HepG2 (cell line): ENCODE measurements around the gene CLEC2D. TPM values are rescaled to one million over a fixed set of nuclear protein-coding genes. Genes with fewer than 3 reads are reported as not detected.

ENCODE experiments used
- ATAC-seq: fragments of 200-7000 bp; cut with Tn5 transposase; 3 replicates; pipeline ENCODE4 v1.9.1; 2020; ENCODE audit warnings: mild to moderate bottlenecking, moderate library complexity
- BruUV-seq: library from RNA; stranded (reverse); fragments of 400-500 nt; replicated peaks from 2 replicates; lab custom pipeline; 2021; lab: Mats Ljungman, UMichigan
- CTCF ChIA-PET: fragments of 300-600 bp; formaldehyde crosslinking; extraction: SDS; loops from one replicate; lab custom pipeline; 2021; ENCODE audit warnings: low total read pairs, inconsistent platforms, low intra/inter-chr PET ratio; lab: Yijun Ruan, JAX
- POLR2A ChIA-PET: fragments of 350-600 bp; sonication (Branson Sonifier 250); formaldehyde crosslinking; loops from one replicate; lab custom pipeline; 2020; ENCODE audit warnings: antibody characterized with exemption, inconsistent platforms; lab: Yijun Ruan, JAX
- DNase-seq: peaks from one replicate; pipeline ENCODE4 v3.0.0-alpha.2; 2015; ENCODE audit warnings: low spot score
- FAIRE-seq: peaks from 3 replicates; lab custom pipeline; 2011; peaks lifted over from hg19 to GRCh38; lab: Jason Lieb, UNC
- H2AFZ ChIP-seq: one replicate; pipeline ENCODE4 v1.6.1; 2011; ENCODE audit warnings: low read length, inconsistent platforms
- H3K27ac ChIP-seq: fragments of 300-600 bp; 3 replicates; pipeline ENCODE4 v1.8.0; 2011; ENCODE audit warnings: mixed run types, mild to moderate bottlenecking, mixed read lengths, low read length, inconsistent platforms; ENCODE audit not compliant: insufficient read depth; ENCODE audit errors: extremely low read length
- H3K27me3 ChIP-seq, 2 experiments: fragments of 200-600 bp in 1 of 2; 2 replicates in 1 of 2; 3 replicates in 1 of 2; pipeline versions ENCODE4 v1.6.0 to v1.8.0; 2011; ENCODE audit warnings: low read length in 2 of 2, mild to moderate bottlenecking in 2 of 2, moderate library complexity in 2 of 2, inconsistent platforms in 1 of 2; ENCODE audit not compliant: insufficient read depth in 2 of 2, control insufficient read depth in 1 of 2
- H3K36me3 ChIP-seq, 2 experiments: fragments of 200-600 bp in 1 of 2; replicated peaks in 1 of 2; 2 replicates in 1 of 2; 3 replicates in 1 of 2; pipeline versions ENCODE4 v1.5.1 to v1.8.0; 2011; ENCODE audit warnings: low read length in 2 of 2, inconsistent platforms in 1 of 2; ENCODE audit not compliant: insufficient read depth in 2 of 2, control insufficient read depth in 1 of 2
- H3K4me1 ChIP-seq: 2 replicates; pipeline ENCODE4 v1.5.1; 2012; ENCODE audit warnings: low read length, inconsistent platforms; ENCODE audit not compliant: insufficient read depth
- H3K4me2 ChIP-seq: 2 replicates; pipeline ENCODE4 v1.6.0; 2011; ENCODE audit warnings: low read depth, low read length, inconsistent platforms
- H3K4me3 ChIP-seq, 3 experiments: fragments of 200-600 bp in 1 of 3; sonication (generic), shearing (Covaris generic) in 1 of 3; replicated peaks in 1 of 3; 2 replicates each; pipeline ENCODE4 v1.5.1; 2011 to 2016; ENCODE audit warnings: low read length in 3 of 3, inconsistent platforms in 2 of 3, low read depth in 2 of 3, mild to moderate bottlenecking in 2 of 3, control low read depth in 1 of 3, mixed read lengths in 1 of 3; ENCODE audit not compliant: insufficient read depth in 1 of 3
- H3K79me2 ChIP-seq: one replicate; pipeline ENCODE4 v1.6.1; 2011; ENCODE audit warnings: low read length, inconsistent platforms; ENCODE audit not compliant: insufficient read depth
- H3K9ac ChIP-seq: 2 replicates; pipeline ENCODE4 v1.6.0; 2011; ENCODE audit warnings: mild to moderate bottlenecking, low read depth, low read length, inconsistent platforms; ENCODE audit not compliant: insufficient read depth
- H3K9me3 ChIP-seq: 2 replicates; pipeline ENCODE4 v1.5.1; 2012; ENCODE audit warnings: mild to moderate bottlenecking, low read length
- H4K20me1 ChIP-seq: 2 replicates; pipeline ENCODE4 v1.6.0; 2011; ENCODE audit warnings: inconsistent platforms, mild to moderate bottlenecking, low read length, moderate library complexity; ENCODE audit not compliant: insufficient read depth
- CAMTA2 ChIP-seq: sonication (generic); formaldehyde crosslinking; IDR thresholded peaks from 2 replicates; pipeline ENCODE4 v1.4.0; 2020; ENCODE audit warnings: mild to moderate bottlenecking, missing genetic modification reagents, borderline replicate concordance
- GMEB2 ChIP-seq: IDR thresholded peaks from 2 replicates; pipeline ENCODE4 v1.6.1; 2016; ENCODE audit warnings: missing biosample characterization, missing genetic modification reagents, low read depth
- KDM6A ChIP-seq: IDR thresholded peaks from 2 replicates; pipeline ENCODE4 v1.6.1; 2016; ENCODE audit warnings: low read depth
- KMT2B ChIP-seq: IDR thresholded peaks from 2 replicates; pipeline ENCODE4 v1.6.1; 2016; ENCODE audit warnings: missing genetic modification reagents, missing compliant biosample characterization
- MEIS1 ChIP-seq: sonication (generic); formaldehyde crosslinking; IDR thresholded peaks from 2 replicates; pipeline ENCODE4 v1.9.0; 2021; ENCODE audit warnings: mild to moderate bottlenecking, missing genetic modification reagents, moderate library complexity, borderline replicate concordance
- THYN1 ChIP-seq: sonication (generic); formaldehyde crosslinking; IDR thresholded peaks from 2 replicates; pipeline ENCODE4 v1.8.1; 2023; ENCODE audit warnings: low read depth, mild to moderate bottlenecking, moderate library complexity, missing genetic modification reagents, borderline replicate concordance
- ZNF3 ChIP-seq: IDR thresholded peaks from 2 replicates; pipeline ENCODE4 v1.7.0; 2017; ENCODE audit warnings: inconsistent platforms
- ZNF331 ChIP-seq: sonication (generic); formaldehyde crosslinking; IDR thresholded peaks from 2 replicates; pipeline ENCODE4 v1.4.0; 2020; ENCODE audit warnings: missing genetic modification reagents
- ZNF414 ChIP-seq: sonication (generic); formaldehyde crosslinking; IDR thresholded peaks from 2 replicates; pipeline ENCODE4 v1.5.0; 2020; ENCODE audit warnings: missing genetic modification reagents
- ZNF670 ChIP-seq: sonication (generic); formaldehyde crosslinking; IDR thresholded peaks from 2 replicates; pipeline ENCODE4 v1.8.0; 2022; ENCODE audit warnings: mild to moderate bottlenecking, missing genetic modification reagents, borderline replicate concordance
- ZNF83 ChIP-seq: sonication (generic); formaldehyde crosslinking; IDR thresholded peaks from 2 replicates; pipeline ENCODE4 v1.4.0; 2020; ENCODE audit warnings: missing genetic modification reagents, mild to moderate bottlenecking, borderline replicate concordance
- ZSCAN30 ChIP-seq: sonication (generic); formaldehyde crosslinking; IDR thresholded peaks from 2 replicates; pipeline ENCODE4 v1.5.0; 2020; ENCODE audit warnings: mild to moderate bottlenecking, missing genetic modification reagents
- WGBS: methylation state at CpG from one replicate; pipeline ENCODE4 v1.1.6; 2017; ENCODE audit warnings: low lambda C conversion rate; 5-methylcytosine and 5-hydroxymethylcytosine counted together
- in situ Hi-C: cut with HindIII; loops from 2 replicates; pipeline ENCODE4 v1.10.0; 2017; ENCODE audit warnings: low pct_unique_long_range_greater_than_20kb; ENCODE audit not compliant: extremely low pct_ligation_motif_present
- intact Hi-C: fragments of 100-400 bp; cut with micrococcal nuclease; formaldehyde crosslinking; loops from one replicate; pipeline ENCODE4 v1.10.0; 2022; ENCODE audit not compliant: unreplicated experiment
- polyA plus RNA-seq, 8 experiments: library from polyadenylated mRNA; depleted of rRNA in 3 of 8; stranded (reverse) in 7 of 8; unstranded in 1 of 8; fragments of >200 nt; fragmentation: Illumina TruSeq in 4 of 8; extraction: Trizol in 4 of 8; gene quantifications; 2 replicates each; pipeline versions ENCODE4 v1.2.1 to v1.2.3, GENCODE V29; 2011 to 2016; ENCODE audit warnings: low read depth in 4 of 8, missing spikeins in 1 of 8, mixed read lengths in 1 of 8; ENCODE audit not compliant: insufficient read depth in 1 of 8
- total RNA-seq, 5 experiments: library from RNA; depleted of rRNA; stranded (reverse); fragments of >200 nt; fragmentation: Illumina TruSeq; extraction: Trizol; gene quantifications; 2 replicates each; pipeline ENCODE4 v1.2.3, GENCODE V29; 2016; ENCODE audit warnings: low read depth in 1 of 5

CLEC2D gene
- total and polyA plus RNA-seq, 2 of the 13 experiments (the other 11 are each of a cell fraction or from before 2014, with no cell fraction given), result 2.5 to 8.6 TPM

GRCh38 chr12:9647825-9648700 lies 21.4 kb upstream of the CLEC2D start (continued):
- TF ChIP-seq ZNF331 (CRISPR knock-in tag), result peak; percentile 43; the same call in 1 of the 2 replicates
- TF ChIP-seq ZNF414 (CRISPR knock-in tag), result peak; percentile 63; the same call in 1 of the 2 replicates
- no peak for TF ChIP-seq MEIS1
- TF ChIP-seq ZNF83 (CRISPR knock-in tag), result no peak
- no peak for TF ChIP-seq GMEB2
- 0 out of 2 replicates have a peak, but pooled peaks have one; percentile 55 for TF ChIP-seq CAMTA2 (CRISPR knock-in tag)
- no peak for TF ChIP-seq ZSCAN30 (CRISPR knock-in tag)

- Histone ChIP-seq H3K27ac (peak overlapping the region; percentile 82), H3K27me3 (no peaks in the 10 kb centered on the region; a peak in 1 of 5 replicates), H3K9me3 (no peaks in the 10 kb centered on the region), H3K4me1 (peaks cover 47% of the 10 kb centered on the region), H3K79me2 (peaks cover 38% of the 10 kb centered on the region), H4K20me1 (no peaks in the 10 kb centered on the region; the same call in 1 of the 2 replicates), H2AFZ (no peak overlapping the region), H3K36me3 (peaks cover 0 to 4% of the 10 kb centered on the region in 2 experiments; a peak in 4 of 5 replicates), H3K9ac (peak overlapping the region; percentile 83), H3K4me3 (peak overlapping the region; percentile 72 to 92 (median 86)), H3K4me2 (peak overlapping the region; percentile 83)
- in situ Hi-C loops, result loop anchor here (5.0 kb wide), 1 partner anchor 58 kb away; no protein-coding TSS in a partner anchor
- ChIA-PET CTCF (no interaction called here), POLR2A (no interaction called here)
- WGBS, result under 1% methylated on average over 13 of the region's 13 CpGs
- DNase-seq, result no peak
- ATAC-seq, result peak; percentile 5
- intact Hi-C loops, result no loop called here
- BruUV-seq, result no TSS peak
- FAIRE-seq, result peak; percentile 43
- TF ChIP-seq THYN1 (0 out of 2 replicates have a peak, but pooled peaks have one; percentile 27), ZNF3 (CRISPR knock-in tag) (no peak), KMT2B (no peak), ZNF670 (CRISPR knock-in tag) (0 out of 2 replicates have a peak, but pooled peaks have one; percentile 32), KDM6A (CRISPR knock-in tag) (no peak)
Measured at GRCh38 chr12:9648701-9649531, 20.6 kb upstream of the CLEC2D start.
